ENCODE data around the gene ALDOB.
A peak's percentile ranks its signal among the peaks of the same experiment; 100 is the strongest.

ALDOB gene

GRCh38 chr9:101455656-101456240 is 20.2 kb upstream of the ALDOB start:
- peak in 1 of 2 experiments; percentile 46 for DNase-seq (ENCODE audit: low read depth in 2 of 2)

- DNase-seq (ENCODE audit: low read depth in 2 of 2), result no peak
These were observed 18.4 kb upstream of the ALDOB start for GRCh38 chr9:101453776-101454570.

GRCh38 chr9:101451498-101451897 is 15.9 kb upstream of the ALDOB start:
- no peak for DNase-seq (ENCODE audit: low read depth in 2 of 2)

- no peak for DNase-seq (ENCODE audit: low read depth in 2 of 2)
These were observed 15.4 kb upstream of the ALDOB start for GRCh38 chr9:101450931-101451330.

GRCh38 chr9:101449071-101449721 is 13.6 kb upstream of the ALDOB start:
- no peak for DNase-seq (ENCODE audit: low read depth in 2 of 2)

- no peak for DNase-seq (ENCODE audit: low read depth in 2 of 2)
These were observed 13.1 kb upstream of the ALDOB start for GRCh38 chr9:101448680-101449070.

GRCh38 chr9:101446732-101447131 is 11.2 kb upstream of the ALDOB start:
- no peak for DNase-seq (ENCODE audit: low read depth in 2 of 2)

- DNase-seq (ENCODE audit: low read depth in 2 of 2), result no peak
These were observed 9.9 kb upstream of the ALDOB start for GRCh38 chr9:101445353-101446029.

- DNase-seq (ENCODE audit: low read depth in 2 of 2), result no peak
These were observed 7.8 kb upstream of the ALDOB start for GRCh38 chr9:101443364-101443771.

GRCh38 chr9:101442736-101443135 is 7.2 kb upstream of the ALDOB start:
- DNase-seq (ENCODE audit: low read depth in 2 of 2), result no peak

GRCh38 chr9:101442318-101442717 is 6.7 kb upstream of the ALDOB start:
- DNase-seq (ENCODE audit: low read depth in 2 of 2), result no peak

- no peak for DNase-seq (ENCODE audit: low read depth in 2 of 2)
These were observed 5.2 kb upstream of the ALDOB start for GRCh38 chr9:101440714-101441230.

- no peak for DNase-seq (ENCODE audit: low read depth in 2 of 2)
These were observed 2.9 kb upstream of the ALDOB start for GRCh38 chr9:101438523-101438922.

- no peak for DNase-seq (ENCODE audit: low read depth in 2 of 2)
These were observed 2.2 kb upstream of the ALDOB start for GRCh38 chr9:101437806-101438232.

GRCh38 chr9:101434998-101435397 is 576 bp downstream of the ALDOB start:
- no peak for DNase-seq (ENCODE audit: low read depth in 2 of 2)

- no peak for DNase-seq (ENCODE audit: low read depth in 2 of 2)
These were observed 2.3 kb downstream of the ALDOB start for GRCh38 chr9:101433229-101433628.

- DNase-seq (ENCODE audit: low read depth in 2 of 2), result no peak
These were observed 2.8 kb downstream of the ALDOB start for GRCh38 chr9:101432740-101433139.

- DNase-seq (ENCODE audit: low read depth in 2 of 2), result no peak
These were observed 3.4 kb downstream of the ALDOB start for GRCh38 chr9:101432171-101432570.

GRCh38 chr9:101429736-101430135 is 5.8 kb downstream of the ALDOB start:
- no peak for DNase-seq (ENCODE audit: low read depth in 2 of 2)

GRCh38 chr9:101428909-101429308 is 6.7 kb downstream of the ALDOB start:
- DNase-seq (ENCODE audit: low read depth in 2 of 2), result no peak

GRCh38 chr9:101427957-101428655 is 7.5 kb downstream of the ALDOB start:
- no peak for DNase-seq (ENCODE audit: low read depth in 2 of 2)

- no peak for DNase-seq (ENCODE audit: low read depth in 2 of 2)
These were observed 8.2 kb downstream of the ALDOB start for GRCh38 chr9:101427358-101427757.

Measured in fibroblast of skin of left biceps (primary cell).